ENCODE data around the gene SRGAP3.

DNA sequence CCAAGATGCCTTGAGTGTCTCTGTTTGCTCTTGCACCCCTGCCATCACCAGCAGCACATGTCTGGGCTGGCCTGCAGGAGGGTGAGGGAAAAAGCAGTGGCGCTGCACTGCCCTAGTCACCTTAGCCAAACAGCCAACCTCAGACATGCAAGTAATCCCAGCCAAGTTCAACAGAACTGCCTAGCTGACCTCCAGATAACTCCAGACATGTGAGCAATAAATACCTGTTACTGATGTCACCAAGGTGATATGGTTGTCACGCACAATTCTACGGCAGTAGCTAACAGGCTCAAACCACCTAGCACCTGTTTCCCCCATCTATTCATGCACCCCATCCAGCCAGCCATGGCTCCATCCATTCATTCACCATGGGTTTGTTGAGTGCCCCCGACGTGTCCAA lies 99.9 kb downstream of the SRGAP3 start:
- TF ChIP-seq, protein P1, sequence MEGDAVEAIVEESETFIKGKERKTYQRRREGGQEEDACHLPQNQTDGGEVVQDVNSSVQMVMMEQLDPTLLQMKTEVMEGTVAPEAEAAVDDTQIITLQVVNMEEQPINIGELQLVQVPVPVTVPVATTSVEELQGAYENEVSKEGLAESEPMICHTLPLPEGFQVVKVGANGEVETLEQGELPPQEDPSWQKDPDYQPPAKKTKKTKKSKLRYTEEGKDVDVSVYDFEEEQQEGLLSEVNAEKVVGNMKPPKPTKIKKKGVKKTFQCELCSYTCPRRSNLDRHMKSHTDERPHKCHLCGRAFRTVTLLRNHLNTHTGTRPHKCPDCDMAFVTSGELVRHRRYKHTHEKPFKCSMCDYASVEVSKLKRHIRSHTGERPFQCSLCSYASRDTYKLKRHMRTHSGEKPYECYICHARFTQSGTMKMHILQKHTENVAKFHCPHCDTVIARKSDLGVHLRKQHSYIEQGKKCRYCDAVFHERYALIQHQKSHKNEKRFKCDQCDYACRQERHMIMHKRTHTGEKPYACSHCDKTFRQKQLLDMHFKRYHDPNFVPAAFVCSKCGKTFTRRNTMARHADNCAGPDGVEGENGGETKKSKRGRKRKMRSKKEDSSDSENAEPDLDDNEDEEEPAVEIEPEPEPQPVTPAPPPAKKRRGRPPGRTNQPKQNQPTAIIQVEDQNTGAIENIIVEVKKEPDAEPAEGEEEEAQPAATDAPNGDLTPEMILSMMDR (IDR thresholded peaks at IDR 0.05), result no peak
- no peak for TF ChIP-seq POLR2A (IDR thresholded peaks at IDR 0.05)
- TF ChIP-seq POLR2AphosphoS5 (IDR thresholded peaks at IDR 0.05), result no peak
